ENCODE measurements around the gene RMND1. TPM values are rescaled to one million over a fixed set of nuclear protein-coding genes. Genes with fewer than 3 reads are reported as not detected.

The RMND1 gene
- total and polyA plus RNA-seq, 9 of the 15 experiments (the other 6 are each of a cell fraction or from before 2014, with no cell fraction given) = 26.9 to 47.8 (median 36.2) TPM

- TF ChIP-seq ZBTB40 (IDR thresholded peaks at IDR 0.05) (no peak), ZBTB40 (CRISPR knock-in tag; IDR thresholded peaks at IDR 0.05) (no peak), CREM (IDR thresholded peaks at IDR 0.05; ENCODE audit: low read depth) (no peak), PHTF2 (CRISPR knock-in tag; IDR thresholded peaks at IDR 0.05) (no peak), ZNF668 (CRISPR knock-in tag; IDR thresholded peaks at IDR 0.05) (no peak), ZNF354B (CRISPR knock-in tag; IDR thresholded peaks at IDR 0.05) (no peak), RBM25 (IDR thresholded peaks at IDR 0.05; ENCODE audit: low read depth, low read length, severe bottlenecking) (no peak), ERF (CRISPR knock-in tag; IDR thresholded peaks at IDR 0.05) (no peak), RAD51 (IDR thresholded peaks at IDR 0.05; ENCODE audit: borderline replicate concordance, low read depth) (no peak)
Observed at GRCh38 chr6:151441390-151442166, 10.3 kb downstream of the RMND1 start (continued).

All from K562 (cell line).